ENCODE data around the gene MAGEE2. TPM values are rescaled to one million over a fixed set of nuclear protein-coding genes. Genes with fewer than 3 reads are reported as not detected.
A peak's percentile ranks its signal among the peaks of the same experiment; 100 is the strongest.

Gene MAGEE2
- total RNA-seq, 2 experiments from 2014 or later = not detected

DNA sequence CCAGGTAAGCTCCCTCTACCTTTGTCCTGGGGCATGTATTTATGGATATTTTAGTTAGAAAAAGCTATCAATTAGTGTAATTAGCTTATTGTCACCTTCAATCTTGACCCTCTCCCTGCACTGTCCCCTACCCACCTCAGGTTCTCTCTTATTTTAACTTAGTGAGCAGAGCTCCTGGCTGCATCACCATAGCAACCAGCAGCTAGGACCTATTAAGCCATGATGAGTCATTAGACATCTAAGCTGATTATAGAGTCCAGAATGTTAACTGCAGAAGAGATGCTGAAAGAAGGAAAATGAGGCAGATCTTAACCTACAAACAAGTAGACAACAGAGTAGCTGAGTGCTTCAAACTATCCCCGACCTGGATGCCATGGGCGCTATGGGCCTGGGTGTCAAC, 36.6 kb downstream of the MAGEE2 start:
- H3K27me3 ChIP-seq (ENCODE audit: control insufficient read depth in 1 of 2, insufficient read depth in 2 of 2, low read length in 2 of 2) = no peaks in the 10 kb centered on the region
- H3K36me3 ChIP-seq (ENCODE audit: insufficient read depth, low read length) = no peaks in the 10 kb centered on the region
- no peaks in the 10 kb centered on the region for H3K27me3 Mint-ChIP-seq
- H3K27ac ChIP-seq (ENCODE audit: low read depth in 1 of 2, low read length in 2 of 2) = no peak overlapping the region
- CTCF ChIA-PET = no interaction called here
- no peak overlapping the region for H3K27ac Mint-ChIP-seq
- no peaks in the 10 kb centered on the region for H3K9me3 ChIP-seq (ENCODE audit: control insufficient read depth in 1 of 2, insufficient read depth in 1 of 2, low read length in 2 of 2)
- no peaks in the 10 kb centered on the region for H3K9me3 Mint-ChIP-seq
- POLR2A ChIA-PET = no interaction called here
- H3K4me1 Mint-ChIP-seq (ENCODE audit: low read depth) = peaks cover 11% of the 10 kb centered on the region
- H3K4me3 ChIP-seq (ENCODE audit: low read length) = no peak overlapping the region
- TF ChIP-seq, protein P1, sequence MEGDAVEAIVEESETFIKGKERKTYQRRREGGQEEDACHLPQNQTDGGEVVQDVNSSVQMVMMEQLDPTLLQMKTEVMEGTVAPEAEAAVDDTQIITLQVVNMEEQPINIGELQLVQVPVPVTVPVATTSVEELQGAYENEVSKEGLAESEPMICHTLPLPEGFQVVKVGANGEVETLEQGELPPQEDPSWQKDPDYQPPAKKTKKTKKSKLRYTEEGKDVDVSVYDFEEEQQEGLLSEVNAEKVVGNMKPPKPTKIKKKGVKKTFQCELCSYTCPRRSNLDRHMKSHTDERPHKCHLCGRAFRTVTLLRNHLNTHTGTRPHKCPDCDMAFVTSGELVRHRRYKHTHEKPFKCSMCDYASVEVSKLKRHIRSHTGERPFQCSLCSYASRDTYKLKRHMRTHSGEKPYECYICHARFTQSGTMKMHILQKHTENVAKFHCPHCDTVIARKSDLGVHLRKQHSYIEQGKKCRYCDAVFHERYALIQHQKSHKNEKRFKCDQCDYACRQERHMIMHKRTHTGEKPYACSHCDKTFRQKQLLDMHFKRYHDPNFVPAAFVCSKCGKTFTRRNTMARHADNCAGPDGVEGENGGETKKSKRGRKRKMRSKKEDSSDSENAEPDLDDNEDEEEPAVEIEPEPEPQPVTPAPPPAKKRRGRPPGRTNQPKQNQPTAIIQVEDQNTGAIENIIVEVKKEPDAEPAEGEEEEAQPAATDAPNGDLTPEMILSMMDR (IDR thresholded peaks at IDR 0.05) = no peak
- ATAC-seq (ENCODE audit: poor library complexity) (no peak), DNase-seq (no peak)
- no peaks in the 10 kb centered on the region for H3K36me3 Mint-ChIP-seq (ENCODE audit: low read depth)
- intact Hi-C loops (cut with DNase I, micrococcal nuclease) = loop anchor here in 1 of 2 experiments (10.0 kb wide), 1 partner anchor 474 kb away; the partner anchor contains the start of gene UPRT
- H3K4me1 ChIP-seq (ENCODE audit: insufficient read depth, low read length) = peaks cover 5% of the 10 kb centered on the region
- no peak overlapping the region for H3K4me3 Mint-ChIP-seq

DNA sequence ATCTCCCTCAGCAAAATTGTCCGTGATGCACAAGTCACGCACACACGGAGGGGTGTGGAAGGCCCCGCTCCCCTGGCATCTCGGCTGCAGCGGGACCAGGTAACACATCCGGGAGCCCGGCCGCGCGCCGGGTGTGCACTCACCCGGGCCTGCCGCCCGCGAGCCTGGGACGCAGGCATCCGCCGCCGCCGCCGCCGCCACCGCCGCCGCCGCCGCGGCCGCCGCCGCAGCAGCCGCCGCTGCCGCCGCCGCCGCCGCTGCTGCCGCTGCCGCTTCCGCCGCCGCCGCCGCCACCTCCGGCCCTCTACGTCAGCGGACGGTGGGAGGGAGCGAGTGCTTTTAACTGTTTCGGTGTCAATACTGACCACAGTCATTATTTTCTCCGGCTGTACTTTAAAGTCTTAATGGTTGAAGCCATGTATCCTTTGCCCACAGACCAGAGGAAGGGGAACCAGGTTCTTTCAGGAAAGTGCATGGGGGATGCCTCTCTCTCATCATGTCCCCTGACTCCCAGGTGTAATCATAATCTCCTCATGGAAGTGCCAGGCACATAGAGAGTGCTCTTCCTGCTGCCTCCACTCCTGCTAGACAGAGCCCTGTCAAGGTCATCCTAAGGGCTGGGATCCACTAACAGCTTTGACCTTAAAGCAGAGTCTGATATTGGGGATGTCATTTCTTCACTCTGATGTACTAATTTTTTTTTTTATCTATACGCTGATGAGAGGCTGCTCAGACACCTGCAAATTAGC, 38.0 kb downstream of the MAGEE2 start:
- ChIA-PET CTCF (no interaction called here), POLR2A (no interaction called here)
- Histone ChIP-seq H3K9me3 (ENCODE audit: control insufficient read depth in 1 of 2, insufficient read depth in 1 of 2, low read length in 2 of 2) (no peaks in the 10 kb centered on the region), H3K4me1 (ENCODE audit: insufficient read depth, low read length) (peaks cover 5% of the 10 kb centered on the region), H3K4me3 (ENCODE audit: low read length) (peak overlapping the region; percentile 46), H3K36me3 (ENCODE audit: insufficient read depth, low read length) (no peaks in the 10 kb centered on the region), H3K27me3 (ENCODE audit: control insufficient read depth in 1 of 2, insufficient read depth in 2 of 2, low read length in 2 of 2) (no peaks in the 10 kb centered on the region), H3K27ac (ENCODE audit: low read depth in 1 of 2, low read length in 2 of 2) (no peak overlapping the region)
- no peaks in the 10 kb centered on the region for H3K9me3 Mint-ChIP-seq
- peak overlapping the region; percentile 88 for H3K4me3 Mint-ChIP-seq
- H3K27ac Mint-ChIP-seq = peak overlapping the region; percentile 47
- no peaks in the 10 kb centered on the region for H3K36me3 Mint-ChIP-seq (ENCODE audit: low read depth)
- intact Hi-C loops (cut with DNase I, micrococcal nuclease) = loop anchor here in 1 of 2 experiments (10.0 kb wide), 1 partner anchor 472 kb away; the partner anchor contains the start of gene UPRT
- TF ChIP-seq, protein P1 (IDR thresholded peaks at IDR 0.05) = no peak
- DNase-seq = peak in 12 of 14 experiments; percentile 0 to 50 (median 17)
- peaks cover 11% of the 10 kb centered on the region for H3K4me1 Mint-ChIP-seq (ENCODE audit: low read depth)
- no peaks in the 10 kb centered on the region for H3K27me3 Mint-ChIP-seq
- peak; percentile 81 for ATAC-seq (ENCODE audit: poor library complexity)
